ENCODE results near the gene WWTR1.

Gene WWTR1

GRCh38 chr3:149511040-149511626 is 146.7 kb downstream of the WWTR1 start:
- in situ Hi-C loops (cut with HindIII; ENCODE audit: low pct_ligation_motif_present, low sequenced_read_pairs) = loop anchor here (25.0 kb wide), 1 partner anchor 226 kb away; no protein-coding TSS in a partner anchor
- H3K27me3 ChIP-seq (replicated peaks) = no peaks in the 10 kb centered on the region
- no peaks in the 10 kb centered on the region for H3K36me3 ChIP-seq (replicated peaks)
- H3K4me3 ChIP-seq (ENCODE audit: low read depth, low read length) = no peak overlapping the region
- no peak for TF ChIP-seq CTCF (IDR thresholded peaks at IDR 0.05; ENCODE audit: low read depth, low read length, missing control alignments)
- no peak for DNase-seq
- no peak overlapping the region for H3K27ac ChIP-seq

- no peak for TF ChIP-seq CTCF (IDR thresholded peaks at IDR 0.05; ENCODE audit: low read depth, low read length, missing control alignments)
- Histone ChIP-seq H3K27ac (no peak overlapping the region), H3K27me3 (replicated peaks) (no peaks in the 10 kb centered on the region), H3K4me3 (ENCODE audit: low read depth, low read length) (no peak overlapping the region), H3K36me3 (replicated peaks) (no peaks in the 10 kb centered on the region)
- in situ Hi-C loops (cut with HindIII; ENCODE audit: low pct_ligation_motif_present, low sequenced_read_pairs) = loop anchor here (25.0 kb wide), 1 partner anchor 227 kb away; no protein-coding TSS in a partner anchor
- no peak for DNase-seq
Measured at GRCh38 chr3:149510480-149510879, 147.3 kb downstream of the WWTR1 start.

GRCh38 chr3:149509526-149509925 is 148.3 kb downstream of the WWTR1 start:
- H3K36me3 ChIP-seq (replicated peaks) = no peaks in the 10 kb centered on the region
- no peak for DNase-seq
- H3K4me3 ChIP-seq (ENCODE audit: low read depth, low read length) = no peak overlapping the region
- no peak for TF ChIP-seq CTCF (IDR thresholded peaks at IDR 0.05; ENCODE audit: low read depth, low read length, missing control alignments)
- no peak overlapping the region for H3K27ac ChIP-seq
- in situ Hi-C loops (cut with HindIII; ENCODE audit: low pct_ligation_motif_present, low sequenced_read_pairs) = loop anchor here (25.0 kb wide), 1 partner anchor 228 kb away; no protein-coding TSS in a partner anchor
- no peaks in the 10 kb centered on the region for H3K27me3 ChIP-seq (replicated peaks)

DNA sequence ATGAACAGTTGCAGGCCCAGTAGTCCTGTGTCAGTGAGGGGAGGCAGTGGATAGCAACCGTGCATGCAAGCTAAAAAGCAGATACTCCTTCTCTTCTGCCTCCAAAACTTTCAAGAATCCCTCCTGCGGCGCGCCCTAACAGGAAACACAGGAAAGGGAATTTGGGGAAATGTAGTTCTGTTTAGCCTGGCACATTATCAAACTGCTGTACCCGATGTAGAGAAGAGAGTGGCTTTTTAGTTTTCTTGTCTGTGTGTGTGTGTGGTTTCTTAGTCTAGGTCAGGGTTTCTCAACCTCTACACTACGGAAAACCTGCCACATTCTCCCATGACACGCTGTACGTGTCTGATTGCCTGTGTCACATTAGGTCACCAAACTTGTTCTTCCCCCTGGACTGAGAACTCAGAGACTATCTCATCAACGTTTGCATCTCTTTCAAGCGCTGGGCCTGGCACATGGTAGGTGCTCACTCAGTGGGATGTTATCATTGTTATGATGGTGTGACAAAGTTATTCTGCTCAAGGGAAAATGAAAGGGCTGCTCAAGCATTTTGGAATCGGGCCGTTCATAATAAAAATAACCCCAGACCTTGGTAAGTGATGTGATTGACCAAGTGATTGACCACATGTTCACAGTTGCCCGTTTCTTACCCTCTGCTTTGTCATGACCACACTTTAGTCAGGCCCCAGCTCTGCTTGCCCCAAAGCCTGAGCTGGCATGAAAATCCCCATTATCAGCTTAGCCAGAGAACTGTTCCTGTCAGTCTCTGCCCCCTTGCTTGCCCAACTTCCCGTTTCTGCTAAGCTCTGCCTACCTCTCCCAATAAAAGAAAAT is 150.1 kb downstream of the WWTR1 start:
- peak; percentile 37 for DNase-seq
- Histone ChIP-seq H3K4me3 (ENCODE audit: low read depth, low read length) (peak overlapping the region; percentile 33), H3K27ac (peak overlapping the region; percentile 44), H3K27me3 (replicated peaks) (no peaks in the 10 kb centered on the region), H3K36me3 (replicated peaks) (no peaks in the 10 kb centered on the region)
- TF ChIP-seq CTCF (IDR thresholded peaks at IDR 0.05; ENCODE audit: low read depth, low read length, missing control alignments) = no peak
- in situ Hi-C loops (cut with HindIII; ENCODE audit: low pct_ligation_motif_present, low sequenced_read_pairs) = loop anchor here (25.0 kb wide), 1 partner anchor 230 kb away; no protein-coding TSS in a partner anchor

DNA sequence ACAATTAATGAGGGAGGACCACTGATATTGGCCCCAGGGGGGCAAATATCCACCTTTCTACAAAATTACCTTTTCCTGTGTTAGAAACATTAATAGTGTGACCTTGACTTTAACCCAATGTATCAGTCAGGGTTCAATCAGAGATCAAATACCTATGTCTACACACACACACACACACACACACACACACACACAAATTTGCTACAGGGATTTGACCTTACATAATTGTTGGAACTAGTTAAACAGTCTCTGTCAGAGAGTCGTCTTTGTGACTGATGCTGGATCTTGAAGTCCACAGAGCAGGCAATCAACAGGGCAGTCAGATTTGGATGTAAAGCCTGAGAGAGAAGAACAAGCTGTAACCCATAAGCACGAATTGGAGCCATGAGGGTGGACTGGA is 150.9 kb downstream of the WWTR1 start:
- peak overlapping the region; percentile 33 for H3K4me3 ChIP-seq (ENCODE audit: low read depth, low read length)
- in situ Hi-C loops (cut with HindIII; ENCODE audit: low pct_ligation_motif_present, low sequenced_read_pairs) = loop anchor here (25.0 kb wide), 1 partner anchor 230 kb away; no protein-coding TSS in a partner anchor
- peak overlapping the region; percentile 44 for H3K27ac ChIP-seq
- no peak for TF ChIP-seq CTCF (IDR thresholded peaks at IDR 0.05; ENCODE audit: low read depth, low read length, missing control alignments)
- no peaks in the 10 kb centered on the region for H3K27me3 ChIP-seq (replicated peaks)
- peak; percentile 24 for DNase-seq
- no peaks in the 10 kb centered on the region for H3K36me3 ChIP-seq (replicated peaks)

Measured in brain microvascular endothelial cell (primary cell).